Prostate gland (tissue), 2 donors: Measurements from ENCODE around the gene MACROH2A2.

Source experiments
- CTCF ChIP-seq, 4 experiments: fragments of 200-600 bp in 2 of 4; fragments of 450-650 bp in 2 of 4; sonication (generic) in 2 of 4; IDR thresholded peaks; 1 replicate in 3 of 4; 2 replicates in 1 of 4; pipeline ENCODE4 v1.5.1; 2016 to 2019; ENCODE audit warnings: antibody characterized with exemption in 4 of 4, mild to moderate bottlenecking in 2 of 4, moderate library complexity in 2 of 4
- POLR2A ChIP-seq: fragments of 450-650 bp; IDR thresholded peaks from one replicate; pipeline ENCODE4 v1.6.1; 2016; ENCODE audit warnings: antibody characterized with exemption, mild to moderate bottlenecking

- TF ChIP-seq CTCF (IDR thresholded peaks at IDR 0.05) = no peak
- TF ChIP-seq POLR2A = no peak
These were observed 44.2 kb downstream of the MACROH2A2 start for GRCh38 chr10:70096705-70097420.
